HCEC 1CT (cell line): ENCODE data around the gene GDF7.

Experiments used
- DNase-seq: peaks from one replicate; pipeline ENCODE4 v3.0.0-alpha.2; 2017

The GDF7 gene

DNA sequence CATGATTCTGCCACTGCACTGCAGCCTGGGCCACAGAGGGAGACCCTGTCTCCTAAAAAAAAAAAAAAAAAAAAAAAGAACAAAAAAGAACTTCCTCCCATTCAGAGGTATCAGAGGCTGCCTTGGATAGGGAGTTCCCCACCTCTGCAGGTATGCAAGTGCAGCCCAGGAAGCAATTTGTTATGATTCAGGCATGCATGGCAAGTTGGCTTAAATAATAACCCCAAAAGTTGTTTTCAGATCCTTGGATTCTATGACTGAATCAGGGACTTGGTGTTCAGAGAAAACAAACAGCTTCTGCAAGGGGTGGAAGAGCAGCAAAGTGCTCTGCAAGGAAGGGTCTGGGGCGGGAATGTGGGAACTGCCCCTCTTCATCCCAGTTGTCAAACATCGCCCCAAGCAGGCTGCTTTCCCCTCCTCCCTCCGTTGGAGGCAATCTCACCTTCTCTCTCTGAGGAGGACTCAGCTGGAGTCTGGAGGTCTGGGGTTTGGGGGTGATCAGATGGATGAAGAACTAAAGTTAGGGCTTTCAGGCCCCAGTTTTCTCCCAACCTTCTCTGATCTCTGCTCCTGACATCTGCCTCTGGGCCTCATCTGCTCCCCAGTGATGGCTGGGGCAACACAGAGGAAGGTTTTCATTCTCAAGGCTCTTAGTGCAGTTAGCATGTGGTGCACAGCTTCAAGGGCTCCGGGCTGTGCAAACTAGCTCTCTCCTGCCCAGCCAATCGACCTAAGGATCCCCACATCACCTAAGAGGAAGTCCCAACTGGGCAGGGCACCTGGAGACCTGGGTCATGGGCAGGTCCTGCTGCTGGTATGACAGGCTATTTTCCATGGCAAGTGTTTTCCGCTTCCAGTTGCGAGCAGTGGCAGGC, 3.5 kb upstream of the GDF7 start:
- DNase-seq, result no peak

DNA sequence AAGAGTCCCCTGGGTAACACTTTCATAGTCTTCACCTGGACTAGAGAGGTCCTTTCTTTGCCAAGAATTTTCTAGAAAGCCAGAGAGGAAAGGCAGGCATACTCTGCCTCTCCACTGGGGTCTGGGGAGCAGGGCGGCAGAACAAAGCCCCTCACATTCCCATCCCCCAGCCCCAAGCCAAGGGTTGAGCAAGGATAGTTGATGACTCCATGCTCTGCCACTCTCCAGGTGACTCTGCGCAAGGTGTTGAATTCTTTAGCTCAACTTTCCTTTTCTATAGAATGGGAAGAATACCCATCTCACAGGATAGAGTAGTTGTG, 2.9 kb upstream of the GDF7 start:
- no peak for DNase-seq

- no peak for DNase-seq
Observed at GRCh38 chr2:20664431-20665242, 2.3 kb upstream of the GDF7 start.

- no peak for DNase-seq
Observed at GRCh38 chr2:20665243-20666004, 1.5 kb upstream of the GDF7 start.

GRCh38 chr2:20666005-20666303, 990 bp upstream of the GDF7 start:
- no peak for DNase-seq

DNA sequence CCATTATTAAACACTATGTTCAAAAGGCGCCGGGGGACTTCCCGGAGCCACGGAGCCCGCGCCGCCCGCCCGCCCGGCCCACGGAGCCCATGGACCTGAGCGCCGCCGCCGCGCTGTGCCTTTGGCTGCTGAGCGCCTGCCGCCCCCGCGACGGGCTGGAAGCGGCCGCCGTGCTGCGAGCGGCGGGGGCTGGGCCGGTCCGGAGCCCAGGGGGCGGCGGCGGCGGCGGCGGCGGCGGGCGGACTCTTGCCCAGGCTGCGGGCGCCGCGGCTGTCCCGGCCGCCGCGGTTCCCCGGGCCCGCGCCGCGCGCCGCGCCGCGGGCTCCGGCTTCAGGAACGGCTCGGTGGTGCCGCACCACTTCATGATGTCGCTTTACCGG, 197 bp downstream of the GDF7 start:
- DNase-seq, result no peak

- DNase-seq, result no peak
Observed at GRCh38 chr2:20667531-20668401, 822 bp downstream of the GDF7 start.

DNA sequence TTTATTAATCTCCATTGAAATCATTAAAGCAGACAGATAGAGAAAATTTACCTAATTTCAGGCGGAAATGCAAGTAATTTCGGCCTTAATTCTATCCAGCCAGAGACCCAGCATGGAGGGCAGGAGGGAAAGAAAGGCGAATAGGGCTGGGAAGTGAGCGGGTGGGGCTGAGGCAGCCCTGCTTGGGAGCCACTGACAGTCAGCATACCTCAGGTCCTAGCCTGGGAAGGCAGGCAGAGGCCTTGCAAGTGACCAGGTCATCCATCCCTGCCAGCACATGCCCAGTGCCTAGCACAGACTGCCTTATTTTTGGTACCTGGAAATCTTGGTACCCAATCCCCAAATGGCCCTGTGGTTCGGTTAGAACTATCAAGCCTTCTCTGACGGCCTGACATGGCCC, 1.5 kb downstream of the GDF7 start:
- DNase-seq, result no peak

- DNase-seq, result no peak
Observed at GRCh38 chr2:20668871-20669475, 2.0 kb downstream of the GDF7 start.

DNA sequence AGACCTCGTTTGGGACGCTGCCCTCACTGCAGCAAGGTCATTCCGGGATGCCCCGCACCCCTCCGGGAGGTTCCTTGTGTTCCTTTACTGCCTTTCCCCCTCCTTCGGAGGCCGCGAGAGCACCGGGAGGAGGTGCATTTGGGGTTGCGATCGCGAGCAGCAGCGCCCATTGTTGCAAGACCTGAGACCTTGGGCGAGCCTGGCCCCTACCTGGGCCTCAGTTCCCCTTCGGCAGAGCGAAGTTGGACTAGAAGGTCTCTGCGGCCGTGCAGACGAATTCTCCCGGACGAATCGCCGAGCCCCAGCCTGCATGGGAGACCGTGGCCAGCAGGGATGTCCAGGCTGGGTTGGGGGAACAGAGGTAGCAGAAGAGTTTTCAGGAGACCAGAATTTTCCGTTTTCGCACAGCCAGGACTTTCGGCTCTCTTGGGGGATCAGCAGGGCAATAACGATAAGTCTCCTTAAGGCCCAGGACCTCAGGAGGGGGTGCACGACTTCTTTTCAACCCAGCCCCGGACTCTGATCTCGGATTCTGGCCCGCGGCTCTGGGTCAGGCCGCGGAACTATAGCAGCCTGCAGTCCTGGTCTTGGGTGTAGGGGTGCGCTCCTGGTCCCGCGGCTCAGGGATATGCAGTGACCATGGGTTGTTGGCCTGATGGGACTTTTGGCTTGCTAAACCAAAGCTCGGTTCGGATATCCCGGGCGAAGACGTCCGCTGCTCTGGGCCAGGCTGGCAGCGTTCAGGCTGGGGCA, 2.8 kb downstream of the GDF7 start:
- DNase-seq, result no peak

DNA sequence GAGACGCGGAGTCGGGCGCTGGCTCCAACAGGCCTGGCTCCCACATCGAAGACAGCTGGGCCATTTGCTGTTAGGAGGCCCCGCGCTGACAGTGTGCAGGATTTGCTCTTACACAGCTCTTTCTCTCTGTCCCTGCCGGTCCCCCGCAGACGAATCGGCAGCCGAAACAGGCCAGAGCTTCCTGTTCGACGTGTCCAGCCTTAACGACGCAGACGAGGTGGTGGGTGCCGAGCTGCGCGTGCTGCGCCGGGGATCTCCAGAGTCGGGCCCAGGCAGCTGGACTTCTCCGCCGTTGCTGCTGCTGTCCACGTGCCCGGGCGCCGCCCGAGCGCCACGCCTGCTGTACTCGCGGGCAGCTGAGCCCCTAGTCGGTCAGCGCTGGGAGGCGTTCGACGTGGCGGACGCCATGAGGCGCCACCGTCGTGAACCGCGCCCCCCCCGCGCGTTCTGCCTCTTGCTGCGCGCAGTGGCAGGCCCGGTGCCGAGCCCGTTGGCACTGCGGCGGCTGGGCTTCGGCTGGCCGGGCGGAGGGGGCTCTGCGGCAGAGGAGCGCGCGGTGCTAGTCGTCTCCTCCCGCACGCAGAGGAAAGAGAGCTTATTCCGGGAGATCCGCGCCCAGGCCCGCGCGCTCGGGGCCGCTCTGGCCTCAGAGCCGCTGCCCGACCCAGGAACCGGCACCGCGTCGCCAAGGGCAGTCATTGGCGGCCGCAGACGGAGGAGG, 3.5 kb downstream of the GDF7 start:
- DNase-seq, result no peak

DNA sequence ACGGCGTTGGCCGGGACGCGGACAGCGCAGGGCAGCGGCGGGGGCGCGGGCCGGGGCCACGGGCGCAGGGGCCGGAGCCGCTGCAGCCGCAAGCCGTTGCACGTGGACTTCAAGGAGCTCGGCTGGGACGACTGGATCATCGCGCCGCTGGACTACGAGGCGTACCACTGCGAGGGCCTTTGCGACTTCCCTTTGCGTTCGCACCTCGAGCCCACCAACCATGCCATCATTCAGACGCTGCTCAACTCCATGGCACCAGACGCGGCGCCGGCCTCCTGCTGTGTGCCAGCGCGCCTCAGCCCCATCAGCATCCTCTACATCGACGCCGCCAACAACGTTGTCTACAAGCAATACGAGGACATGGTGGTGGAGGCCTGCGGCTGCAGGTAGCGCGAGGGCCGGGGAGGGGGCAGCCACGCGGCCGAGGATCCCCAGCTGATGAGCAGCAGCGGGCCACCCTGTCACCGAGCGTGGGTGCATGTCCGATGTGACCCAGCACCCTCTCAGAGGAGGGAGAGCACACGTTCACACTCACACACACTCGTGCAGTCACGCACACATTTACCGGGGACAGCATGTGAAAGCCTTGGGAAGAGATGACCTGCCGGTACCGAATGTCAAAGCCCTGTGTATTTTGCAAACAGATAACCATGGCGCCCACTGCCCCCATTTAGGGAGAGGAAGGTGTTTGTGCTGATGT, 4.2 kb downstream of the GDF7 start:
- no peak for DNase-seq

- DNase-seq, result no peak
Observed at GRCh38 chr2:20671736-20672080, 4.8 kb downstream of the GDF7 start.

DNA sequence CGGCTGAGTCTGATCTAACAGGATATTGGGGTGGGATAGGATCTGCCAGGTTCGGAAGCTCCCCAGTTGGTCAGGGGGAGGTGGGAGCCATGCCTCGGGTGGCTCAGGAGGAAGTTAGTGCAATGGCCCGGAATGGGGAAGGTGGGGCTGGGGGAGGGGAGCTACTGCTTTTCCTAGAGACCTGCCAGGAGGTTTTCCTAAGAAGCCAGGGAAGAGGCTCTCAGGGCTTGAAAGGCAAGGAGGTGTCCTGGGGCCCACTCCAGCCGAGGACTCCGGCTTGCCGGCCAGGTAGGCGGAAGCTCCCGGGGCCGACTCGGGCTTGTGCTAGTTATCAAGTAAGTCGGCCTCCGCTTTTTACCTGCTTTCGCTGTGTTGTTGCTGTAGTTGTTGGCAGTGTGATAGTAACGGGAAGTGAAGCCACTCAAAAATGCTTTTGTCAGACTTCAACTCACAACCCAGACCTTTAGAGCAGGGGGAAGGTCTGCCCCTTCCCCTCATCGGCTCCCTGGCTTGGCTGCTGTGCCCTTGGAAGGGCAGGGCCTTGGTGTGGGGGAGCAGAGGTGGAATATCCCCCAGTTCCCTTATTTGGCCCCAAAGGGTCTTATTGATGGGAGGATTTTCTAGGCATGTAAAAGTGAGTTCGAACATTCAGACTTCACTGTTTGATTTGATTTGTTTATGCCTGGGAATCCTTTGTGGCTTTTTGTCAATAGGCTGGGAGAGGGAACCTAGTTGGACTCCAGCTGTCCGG, 5.4 kb downstream of the GDF7 start:
- no peak for DNase-seq

DNA sequence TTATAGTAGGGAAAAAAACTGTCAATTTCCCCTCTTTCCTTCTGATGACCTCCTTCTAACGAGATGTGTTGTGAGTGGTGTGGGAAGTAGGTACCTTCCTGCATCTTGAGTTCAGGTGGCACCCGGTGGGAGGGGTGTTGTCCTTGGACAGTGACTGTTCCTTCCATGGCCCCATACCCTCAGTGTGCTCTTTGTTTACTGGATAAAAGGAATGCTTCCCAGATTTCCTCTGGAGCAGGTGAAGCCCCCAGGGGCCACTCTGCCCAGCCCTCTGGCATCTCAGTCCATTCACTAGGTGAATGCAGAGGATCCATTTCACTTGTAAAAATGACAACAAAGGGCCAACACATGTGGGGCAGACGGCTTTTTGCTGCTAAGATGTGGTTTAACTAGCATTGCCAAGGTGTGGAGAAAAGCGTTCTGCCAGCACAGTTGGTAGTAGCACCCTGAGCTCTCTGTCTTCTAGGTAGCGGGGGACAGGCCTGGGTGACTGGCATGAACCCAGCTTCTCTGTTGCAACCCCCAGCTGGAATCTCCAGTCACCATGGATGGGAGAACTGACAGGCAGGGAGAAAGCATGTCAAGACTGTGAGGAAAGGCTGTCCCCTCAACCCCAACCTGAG, 6.9 kb downstream of the GDF7 start:
- no peak for DNase-seq

DNA sequence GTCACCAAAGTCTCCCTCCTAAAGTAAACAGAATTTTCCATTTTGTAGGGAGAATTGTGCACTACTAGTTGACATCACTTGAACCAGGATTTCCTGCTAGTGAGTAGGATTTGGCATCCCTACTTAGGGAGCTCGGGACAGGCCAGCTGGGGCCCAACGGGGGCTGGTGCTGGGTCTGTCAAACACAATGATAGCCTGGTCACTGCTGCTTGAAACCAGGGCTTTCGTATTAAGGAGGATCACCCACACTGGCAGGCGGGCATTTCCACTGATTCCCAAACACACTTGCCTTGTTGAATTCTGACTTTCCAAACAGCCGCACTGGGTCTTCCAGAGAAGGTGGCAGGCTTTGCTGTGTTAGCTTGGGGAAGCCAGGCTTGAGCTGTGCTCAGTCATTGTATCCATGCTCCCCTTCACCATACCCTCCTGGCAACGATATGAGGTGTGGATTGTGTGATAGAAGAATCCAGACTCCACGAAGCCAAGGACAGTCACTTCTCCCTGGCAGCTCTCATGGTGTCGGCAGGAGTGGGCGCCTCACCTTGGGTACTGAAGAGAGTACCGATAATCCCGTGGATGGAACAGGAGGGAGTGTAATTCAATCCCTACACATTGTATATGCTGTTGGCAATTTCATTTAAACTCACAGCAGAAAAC, 7.5 kb downstream of the GDF7 start:
- no peak for DNase-seq

DNA sequence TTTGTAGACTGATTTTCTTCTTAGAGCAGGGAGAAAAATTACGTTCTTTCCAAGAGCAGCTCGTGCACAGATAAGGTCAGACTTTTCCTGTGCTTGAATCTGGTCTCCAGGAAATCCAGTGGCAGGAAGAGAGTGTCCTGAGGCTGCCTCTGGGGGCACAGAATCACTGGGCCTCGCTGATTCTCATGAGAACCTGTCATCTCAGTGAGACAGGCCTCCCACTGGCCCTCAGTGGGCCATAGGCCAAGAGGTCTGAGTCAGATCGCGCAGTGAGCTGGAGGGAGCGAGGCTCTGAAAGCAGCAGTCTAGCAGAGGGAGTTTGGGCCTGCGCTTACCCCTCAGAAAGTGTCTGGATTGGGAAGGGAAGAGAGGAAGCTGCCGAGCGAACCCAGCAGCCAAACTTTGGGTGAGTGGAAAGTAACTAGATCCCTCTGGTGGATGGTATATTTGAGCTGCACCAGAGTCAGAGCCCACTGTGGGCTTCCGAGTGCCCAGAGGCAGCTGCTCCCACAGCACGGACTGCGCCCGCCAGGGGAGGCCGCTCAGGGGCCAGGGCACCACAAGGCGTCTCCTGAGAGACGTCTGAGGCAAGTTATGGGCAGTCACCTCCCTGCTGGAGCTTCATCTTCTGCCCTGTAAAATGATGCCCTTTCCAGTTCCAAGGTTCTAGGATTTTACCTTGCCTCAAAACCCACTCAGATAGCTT, 8.2 kb downstream of the GDF7 start:
- peak; percentile 71 for DNase-seq
